HG03108 (cell line): ENCODE measurements around the gene MS4A8.
"Not testable (repeated sequence)": the region's sequence is repeated elsewhere in the genome, so short reads cannot be mapped to it uniquely, and the experiment has no call there.

Experiments used
- ATAC-seq: cut with Tn5 transposase; IDR thresholded peaks from one replicate; pipeline ENCODE4 v1.9.1; 2021; ENCODE audit warnings: moderate library complexity; ENCODE audit not compliant: unreplicated experiment

The MS4A8 gene

GRCh38 chr11:60699284-60699691 lies at the start of gene MS4A8:
Gene MS4A8, plus strand, starts transcription at chr11:60699612. Its CDS starts 1,249 bp downstream, at chr11:60700861.
- ATAC-seq: no peak

- no peak for ATAC-seq
Measured at GRCh38 chr11:60657888-60658287, 41.5 kb upstream of the MS4A8 start.

GRCh38 chr11:60658409-60658808 lies 41.0 kb upstream of the MS4A8 start:
- ATAC-seq: no peak

GRCh38 chr11:60672255-60672654 lies 27.2 kb upstream of the MS4A8 start:
- no peak for ATAC-seq

- not testable (repeated sequence) for ATAC-seq
Measured at GRCh38 chr11:60678231-60678630, 21.2 kb upstream of the MS4A8 start.

- no peak for ATAC-seq
Measured at GRCh38 chr11:60679879-60680278, 19.5 kb upstream of the MS4A8 start.

- no peak for ATAC-seq
Measured at GRCh38 chr11:60680455-60681119, 18.8 kb upstream of the MS4A8 start.

GRCh38 chr11:60684541-60684848 lies 14.9 kb upstream of the MS4A8 start:
- not testable (repeated sequence) for ATAC-seq

GRCh38 chr11:60691661-60692060 lies 7.8 kb upstream of the MS4A8 start:
- ATAC-seq: no peak

GRCh38 chr11:60699936-60700335 lies 524 bp downstream of the MS4A8 start:
- ATAC-seq: no peak

GRCh38 chr11:60700689-60701468 lies 1.5 kb downstream of the MS4A8 start:
- ATAC-seq: no peak

GRCh38 chr11:60701469-60701818 lies 2.0 kb downstream of the MS4A8 start:
- no peak for ATAC-seq

- no peak for ATAC-seq
Measured at GRCh38 chr11:60703374-60703773, 4.0 kb downstream of the MS4A8 start.

- no peak for ATAC-seq
Measured at GRCh38 chr11:60705895-60706294, 6.5 kb downstream of the MS4A8 start.

GRCh38 chr11:60706931-60707330 lies 7.5 kb downstream of the MS4A8 start:
- no peak for ATAC-seq

- no peak for ATAC-seq
Measured at GRCh38 chr11:60710482-60710881, 11.1 kb downstream of the MS4A8 start.

- no peak for ATAC-seq
Measured at GRCh38 chr11:60711276-60711675, 11.9 kb downstream of the MS4A8 start.

GRCh38 chr11:60713423-60713822 lies 14.0 kb downstream of the MS4A8 start:
- not testable (repeated sequence) for ATAC-seq

- ATAC-seq: no peak
Measured at GRCh38 chr11:60717956-60718355, 18.5 kb downstream of the MS4A8 start.

- no peak for ATAC-seq
Measured at GRCh38 chr11:60718524-60719316, 19.3 kb downstream of the MS4A8 start.

- no peak for ATAC-seq
Measured at GRCh38 chr11:60719391-60719790, 20.0 kb downstream of the MS4A8 start.

- ATAC-seq: no peak
Measured at GRCh38 chr11:60720460-60720859, 21.0 kb downstream of the MS4A8 start.
